ENCODE data around the gene SIK1.
"Not testable (repeated sequence)": the region's sequence is repeated elsewhere in the genome, so short reads cannot be mapped to it uniquely, and the experiment has no call there.

SIK1 gene

GRCh38 chr21:43403651-43404430 is 23.1 kb downstream of the SIK1 start:
- DNase-seq (ENCODE audit: low spot score); in situ Hi-C loops (cut with MboI; ENCODE audit: low sequenced_read_pairs, unreplicated experiment): not testable (repeated sequence)

DNA sequence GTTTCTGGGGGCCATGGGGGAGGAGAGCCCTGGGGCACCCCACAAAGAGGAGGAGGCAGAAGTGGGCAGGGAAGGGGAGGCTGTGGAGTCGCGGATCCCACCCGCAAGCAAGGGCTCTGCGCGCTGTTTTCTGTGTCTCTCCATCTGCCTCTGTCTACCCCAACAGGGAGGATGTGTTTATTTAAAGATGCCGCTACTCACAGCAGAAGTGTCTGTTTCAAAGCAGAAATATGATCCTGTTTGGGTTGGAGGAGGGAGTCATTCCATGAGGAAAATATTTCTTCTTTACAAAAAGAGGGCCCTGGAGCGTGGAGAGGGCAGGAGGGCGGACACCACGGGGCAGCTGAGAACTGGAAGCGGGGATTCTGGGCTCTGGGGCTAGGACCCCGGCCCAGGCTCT is 25.8 kb downstream of the SIK1 start:
- DNase-seq (ENCODE audit: low spot score); in situ Hi-C loops (cut with MboI; ENCODE audit: low sequenced_read_pairs, unreplicated experiment): not testable (repeated sequence)

GRCh38 chr21:43399595-43400015 is 27.3 kb downstream of the SIK1 start:
- DNase-seq (ENCODE audit: low spot score); in situ Hi-C loops (cut with MboI; ENCODE audit: low sequenced_read_pairs, unreplicated experiment): not testable (repeated sequence)

GRCh38 chr21:43399136-43399535 is 27.8 kb downstream of the SIK1 start:
- DNase-seq (ENCODE audit: low spot score); in situ Hi-C loops (cut with MboI; ENCODE audit: low sequenced_read_pairs, unreplicated experiment): not testable (repeated sequence)

DNA sequence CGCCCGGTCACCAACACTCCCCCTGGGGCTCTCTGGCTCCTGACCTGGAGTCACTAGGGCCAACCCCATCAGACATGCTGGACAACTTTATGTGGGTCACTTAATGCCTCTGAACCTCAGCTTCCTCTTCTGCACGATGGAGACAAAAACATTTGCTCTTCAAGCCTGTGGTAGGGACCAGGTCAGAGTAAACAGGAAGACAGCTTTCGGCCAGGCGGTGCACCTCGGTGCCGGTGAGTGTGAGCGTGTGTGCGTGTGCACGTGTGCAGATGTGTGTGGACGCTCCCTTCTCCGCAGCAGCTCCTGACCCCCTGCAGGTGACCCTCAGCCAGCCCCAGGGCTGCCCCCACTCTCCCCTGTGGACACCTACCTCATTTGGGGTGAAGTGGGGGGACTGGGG is 28.4 kb downstream of the SIK1 start:
- DNase-seq (ENCODE audit: low spot score); in situ Hi-C loops (cut with MboI; ENCODE audit: low sequenced_read_pairs, unreplicated experiment): not testable (repeated sequence)

- in situ Hi-C loops (cut with MboI; ENCODE audit: low sequenced_read_pairs, unreplicated experiment), result not testable (repeated sequence)
These were observed 28.9 kb downstream of the SIK1 start for GRCh38 chr21:43398000-43398399.

GRCh38 chr21:43397439-43397808 is 29.5 kb downstream of the SIK1 start:
- in situ Hi-C loops (cut with MboI; ENCODE audit: low sequenced_read_pairs, unreplicated experiment); DNase-seq (ENCODE audit: low spot score): not testable (repeated sequence)

More at GRCh38 chr21:43398000-43398399, 28.9 kb downstream of the SIK1 start:
- not testable (repeated sequence) for DNase-seq (ENCODE audit: low spot score)

DNA sequence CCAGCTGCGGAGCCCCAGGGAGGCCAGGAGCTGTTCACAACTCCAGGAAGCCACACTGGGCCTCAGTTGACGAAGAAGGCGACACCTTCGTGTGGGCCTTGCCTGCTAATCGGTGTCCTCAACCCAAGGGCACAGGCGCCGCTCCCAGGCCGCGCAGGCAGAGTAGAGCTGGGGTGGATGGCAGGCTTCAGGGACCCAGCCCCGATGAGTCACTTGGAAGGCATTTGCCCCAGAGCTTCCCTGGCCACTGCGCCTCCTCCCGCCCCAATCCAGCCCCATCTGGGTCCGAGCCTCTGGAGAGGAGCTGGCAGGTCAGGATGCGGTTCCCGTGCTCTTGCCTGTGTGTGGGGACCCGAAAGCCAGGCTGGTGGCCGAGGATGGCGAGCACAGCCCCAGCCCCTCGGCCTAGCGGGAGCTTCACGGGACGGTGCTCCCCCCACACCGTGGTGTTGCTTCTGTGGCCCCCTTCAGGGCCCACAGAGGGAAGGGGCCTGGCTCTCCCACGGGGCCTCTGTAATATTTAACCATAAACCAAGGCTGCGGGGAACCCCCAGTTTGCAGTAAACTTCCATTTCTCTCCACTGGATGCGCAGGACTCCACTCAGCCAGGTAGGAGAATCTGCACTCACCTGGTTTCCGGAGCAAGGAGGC is 30.0 kb downstream of the SIK1 start:
- DNase-seq (ENCODE audit: low spot score); in situ Hi-C loops (cut with MboI; ENCODE audit: low sequenced_read_pairs, unreplicated experiment): not testable (repeated sequence)

- DNase-seq (ENCODE audit: low spot score); in situ Hi-C loops (cut with MboI; ENCODE audit: low sequenced_read_pairs, unreplicated experiment): not testable (repeated sequence)
These were observed 43.6 kb downstream of the SIK1 start for GRCh38 chr21:43383351-43383750.

GRCh38 chr21:43382902-43383301 is 44.0 kb downstream of the SIK1 start:
- DNase-seq (ENCODE audit: low spot score); in situ Hi-C loops (cut with MboI; ENCODE audit: low sequenced_read_pairs, unreplicated experiment): not testable (repeated sequence)

DNA sequence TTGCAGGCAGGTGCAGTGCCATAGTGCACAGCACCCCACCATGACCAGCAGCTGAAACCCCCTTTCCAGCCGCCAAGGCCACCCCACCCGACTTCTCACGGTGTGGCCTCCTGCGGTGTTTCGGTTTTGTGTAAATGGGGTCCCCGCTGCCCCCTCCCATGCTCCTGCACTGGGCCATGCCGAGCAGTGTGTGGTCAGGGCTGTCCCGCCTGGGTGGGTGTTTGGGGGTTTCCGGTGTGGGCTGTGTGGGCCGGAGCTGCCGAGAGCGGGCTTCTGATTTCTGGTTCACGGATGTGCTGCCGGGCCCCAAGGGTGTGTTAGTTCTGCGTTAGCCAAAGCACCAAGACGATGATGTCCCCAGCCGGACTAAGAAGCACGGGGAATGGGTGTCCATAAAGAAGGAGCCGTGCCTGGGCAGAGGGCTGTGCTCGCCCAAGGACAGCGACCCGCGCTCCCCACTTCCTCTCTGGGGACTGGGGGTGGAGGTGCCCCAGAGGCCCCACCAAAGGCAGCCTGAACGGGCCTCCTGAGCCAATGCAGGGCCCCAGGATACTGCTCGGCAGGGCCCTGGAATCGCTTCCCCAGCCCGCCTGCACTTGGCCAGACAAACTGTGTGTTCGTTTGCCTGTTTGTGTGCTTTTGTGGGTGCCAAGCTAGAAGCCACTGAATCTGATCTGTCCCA is 45.9 kb downstream of the SIK1 start:
- DNase-seq (ENCODE audit: low spot score); in situ Hi-C loops (cut with MboI; ENCODE audit: low sequenced_read_pairs, unreplicated experiment): not testable (repeated sequence)

DNA sequence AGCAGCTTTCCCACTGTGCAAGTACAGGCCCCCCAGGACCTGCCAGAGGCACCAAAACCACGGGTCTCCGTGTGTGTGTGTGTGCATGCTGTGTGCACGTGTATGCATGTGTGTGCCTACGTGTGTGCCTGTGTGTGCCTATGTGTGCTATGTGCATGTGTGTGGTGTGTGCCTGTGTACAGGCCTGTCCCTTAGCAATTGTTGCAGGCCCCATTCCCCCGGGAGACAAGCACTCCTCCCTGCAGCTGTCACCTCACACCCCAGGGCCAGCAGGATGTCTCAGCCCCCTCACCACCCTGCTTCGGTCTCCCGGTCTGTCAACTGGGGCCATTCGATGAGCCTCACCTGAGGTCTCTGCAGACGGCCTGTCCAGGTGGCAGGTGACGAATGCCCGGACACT is 46.6 kb downstream of the SIK1 start:
- in situ Hi-C loops (cut with MboI; ENCODE audit: low sequenced_read_pairs, unreplicated experiment); DNase-seq (ENCODE audit: low spot score): not testable (repeated sequence)

DNA sequence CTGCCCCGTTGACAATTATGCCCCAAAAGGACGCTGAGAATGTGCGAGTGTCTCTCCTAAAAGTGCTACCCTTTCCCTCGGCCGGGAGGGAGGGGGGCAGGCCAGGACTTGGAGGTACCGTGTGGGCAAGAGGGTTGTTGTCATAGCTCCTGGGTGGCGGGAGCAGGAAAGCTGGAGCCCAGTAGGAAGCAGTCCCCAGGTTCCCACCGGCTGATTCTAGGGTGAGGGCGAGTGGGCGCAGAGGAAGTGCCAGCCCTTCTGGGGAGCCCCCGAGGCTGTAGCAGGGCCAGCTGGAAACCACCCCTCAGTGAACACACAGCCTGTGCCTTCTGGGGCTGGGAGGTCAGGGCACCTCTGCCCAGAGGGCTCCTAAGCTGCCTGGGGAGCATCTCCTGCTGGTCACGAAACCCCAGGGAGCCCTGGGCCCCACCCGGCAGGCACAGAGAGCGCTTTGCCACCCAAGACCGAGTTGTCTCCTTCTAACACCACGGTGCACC is 47.3 kb downstream of the SIK1 start:
- DNase-seq (ENCODE audit: low spot score); in situ Hi-C loops (cut with MboI; ENCODE audit: low sequenced_read_pairs, unreplicated experiment): not testable (repeated sequence)

- TF ChIP-seq, protein P1, sequence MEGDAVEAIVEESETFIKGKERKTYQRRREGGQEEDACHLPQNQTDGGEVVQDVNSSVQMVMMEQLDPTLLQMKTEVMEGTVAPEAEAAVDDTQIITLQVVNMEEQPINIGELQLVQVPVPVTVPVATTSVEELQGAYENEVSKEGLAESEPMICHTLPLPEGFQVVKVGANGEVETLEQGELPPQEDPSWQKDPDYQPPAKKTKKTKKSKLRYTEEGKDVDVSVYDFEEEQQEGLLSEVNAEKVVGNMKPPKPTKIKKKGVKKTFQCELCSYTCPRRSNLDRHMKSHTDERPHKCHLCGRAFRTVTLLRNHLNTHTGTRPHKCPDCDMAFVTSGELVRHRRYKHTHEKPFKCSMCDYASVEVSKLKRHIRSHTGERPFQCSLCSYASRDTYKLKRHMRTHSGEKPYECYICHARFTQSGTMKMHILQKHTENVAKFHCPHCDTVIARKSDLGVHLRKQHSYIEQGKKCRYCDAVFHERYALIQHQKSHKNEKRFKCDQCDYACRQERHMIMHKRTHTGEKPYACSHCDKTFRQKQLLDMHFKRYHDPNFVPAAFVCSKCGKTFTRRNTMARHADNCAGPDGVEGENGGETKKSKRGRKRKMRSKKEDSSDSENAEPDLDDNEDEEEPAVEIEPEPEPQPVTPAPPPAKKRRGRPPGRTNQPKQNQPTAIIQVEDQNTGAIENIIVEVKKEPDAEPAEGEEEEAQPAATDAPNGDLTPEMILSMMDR (IDR thresholded peaks at IDR 0.05; ENCODE audit: borderline replicate concordance, control extremely low read depth, extremely low read depth, insufficient read depth, missing control alignments), result no peak
- in situ Hi-C loops (cut with MboI; ENCODE audit: low sequenced_read_pairs, unreplicated experiment), result no loop called here
- DNase-seq (ENCODE audit: low spot score), result no peak
These were observed 50.5 kb downstream of the SIK1 start for GRCh38 chr21:43376478-43376882.

All from GM13976 (cell line).